ENCODE data around the gene RYR2.

- TF ChIP-seq CTCF (IDR thresholded peaks at IDR 0.05): no peak
- no peak for TF ChIP-seq POLR2A (IDR thresholded peaks at IDR 0.05)
These were observed 653.9 kb downstream of the RYR2 start for GRCh38 chr1:237695878-237696277.
